Skeletal muscle satellite cell (primary cell): Measurements from ENCODE around the gene TSPAN5.

Experiments
- H3K27me3 ChIP-seq: 2 replicates; pipeline ENCODE4 v1.7.0; 2013; ENCODE audit warnings: low read length; ENCODE audit not compliant: control insufficient read depth, insufficient read depth
- H3K36me3 ChIP-seq: 2 replicates; pipeline ENCODE4 v1.7.0; 2013; ENCODE audit warnings: mild to moderate bottlenecking, control low read depth, low read length; ENCODE audit not compliant: insufficient read depth
- H3K4me1 ChIP-seq: 2 replicates; pipeline ENCODE4 v1.7.0; 2013; ENCODE audit warnings: low read length; ENCODE audit not compliant: control insufficient read depth, insufficient read depth
- H3K4me2 ChIP-seq: 2 replicates; pipeline ENCODE4 v1.7.0; 2013; ENCODE audit warnings: mild to moderate bottlenecking, low read length
- H3K4me3 ChIP-seq: 2 replicates; pipeline ENCODE4 v1.7.0; 2013; ENCODE audit warnings: low read length
- H3K9ac ChIP-seq: 2 replicates; pipeline ENCODE4 v1.7.0; 2013; ENCODE audit warnings: mild to moderate bottlenecking, low read depth, low read length, moderate library complexity
- H3K9me3 ChIP-seq: replicated peaks from 2 replicates; pipeline ENCODE4 v1.7.0; 2013; ENCODE audit warnings: mild to moderate bottlenecking, control low read depth, low read length

The TSPAN5 gene

DNA sequence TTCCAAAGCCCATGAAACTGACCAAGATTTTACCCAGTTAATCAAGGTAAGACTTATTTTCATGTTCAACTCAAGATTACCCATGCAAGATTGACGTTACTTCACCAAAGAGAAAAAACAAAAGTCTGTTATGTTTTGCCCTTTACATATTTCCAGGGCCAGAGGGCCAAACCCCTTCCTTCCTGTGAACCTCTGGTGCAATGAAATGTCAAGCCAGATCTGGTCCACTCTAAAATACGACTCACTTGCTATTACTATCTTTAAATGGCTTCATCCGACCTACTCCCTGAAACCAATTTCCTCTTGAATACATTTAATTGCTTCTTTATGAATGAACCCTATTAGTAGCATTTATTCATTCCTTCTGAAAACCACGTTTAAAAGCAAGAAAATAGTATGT, 33.0 kb downstream of the TSPAN5 start:
- Histone ChIP-seq H3K4me2 (peak overlapping the region; percentile 62), H3K9ac (peak overlapping the region; percentile 26), H3K9me3 (no peaks in the 10 kb centered on the region), H3K4me3 (no peak overlapping the region), H3K27me3 (no peaks in the 10 kb centered on the region), H3K36me3 (no peaks in the 10 kb centered on the region), H3K4me1 (peaks cover 57% of the 10 kb centered on the region)

GRCh38 chr4:98624642-98625041, 33.8 kb downstream of the TSPAN5 start:
- Histone ChIP-seq H3K4me2 (no peak overlapping the region), H3K4me1 (peaks cover 57% of the 10 kb centered on the region), H3K9ac (no peak overlapping the region), H3K4me3 (no peak overlapping the region), H3K9me3 (no peaks in the 10 kb centered on the region), H3K27me3 (no peaks in the 10 kb centered on the region), H3K36me3 (no peaks in the 10 kb centered on the region)

- no peak overlapping the region for H3K4me3 ChIP-seq
- no peak overlapping the region for H3K9ac ChIP-seq
- H3K27me3 ChIP-seq, result no peaks in the 10 kb centered on the region
- H3K36me3 ChIP-seq, result no peaks in the 10 kb centered on the region
- no peaks in the 10 kb centered on the region for H3K9me3 ChIP-seq
- H3K4me2 ChIP-seq, result no peak overlapping the region
- H3K4me1 ChIP-seq, result peaks cover 62% of the 10 kb centered on the region
Observed at GRCh38 chr4:98624144-98624543, 34.3 kb downstream of the TSPAN5 start.

DNA sequence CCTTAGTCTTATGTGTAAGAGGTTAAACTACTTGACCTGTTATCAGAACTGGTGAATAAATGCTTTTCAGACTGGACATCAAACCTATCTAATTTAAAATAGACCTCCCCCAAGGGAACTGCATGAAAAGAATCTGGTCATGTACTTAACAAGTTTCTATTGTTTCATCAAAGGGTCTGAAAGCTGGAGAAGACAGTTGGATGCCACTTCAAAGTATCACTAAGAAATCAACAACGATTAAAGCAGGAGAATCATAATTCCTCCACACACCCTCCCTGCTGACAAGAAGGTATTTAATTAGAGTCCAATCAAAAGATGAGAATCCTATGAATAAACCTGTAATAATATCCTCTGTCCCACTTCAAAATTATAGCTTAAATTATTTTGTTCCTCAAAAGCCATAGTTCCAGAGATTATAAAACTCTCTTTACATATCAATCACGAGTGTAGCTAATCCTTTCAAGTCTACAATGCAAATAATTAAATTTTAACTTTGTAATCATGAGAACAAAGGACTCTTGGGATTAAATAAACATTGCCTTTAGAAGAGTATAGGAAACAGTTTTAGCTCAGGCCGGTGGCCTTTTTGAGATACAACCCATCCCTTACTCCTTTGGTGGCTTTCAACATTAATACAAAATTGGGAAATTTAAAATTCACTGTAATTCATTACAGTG, 35.1 kb downstream of the TSPAN5 start:
- H3K9me3 ChIP-seq, result no peaks in the 10 kb centered on the region
- H3K36me3 ChIP-seq, result no peaks in the 10 kb centered on the region
- H3K9ac ChIP-seq, result no peak overlapping the region
- no peaks in the 10 kb centered on the region for H3K27me3 ChIP-seq
- H3K4me2 ChIP-seq, result no peak overlapping the region
- peaks cover 61% of the 10 kb centered on the region for H3K4me1 ChIP-seq
- H3K4me3 ChIP-seq, result no peak overlapping the region

DNA sequence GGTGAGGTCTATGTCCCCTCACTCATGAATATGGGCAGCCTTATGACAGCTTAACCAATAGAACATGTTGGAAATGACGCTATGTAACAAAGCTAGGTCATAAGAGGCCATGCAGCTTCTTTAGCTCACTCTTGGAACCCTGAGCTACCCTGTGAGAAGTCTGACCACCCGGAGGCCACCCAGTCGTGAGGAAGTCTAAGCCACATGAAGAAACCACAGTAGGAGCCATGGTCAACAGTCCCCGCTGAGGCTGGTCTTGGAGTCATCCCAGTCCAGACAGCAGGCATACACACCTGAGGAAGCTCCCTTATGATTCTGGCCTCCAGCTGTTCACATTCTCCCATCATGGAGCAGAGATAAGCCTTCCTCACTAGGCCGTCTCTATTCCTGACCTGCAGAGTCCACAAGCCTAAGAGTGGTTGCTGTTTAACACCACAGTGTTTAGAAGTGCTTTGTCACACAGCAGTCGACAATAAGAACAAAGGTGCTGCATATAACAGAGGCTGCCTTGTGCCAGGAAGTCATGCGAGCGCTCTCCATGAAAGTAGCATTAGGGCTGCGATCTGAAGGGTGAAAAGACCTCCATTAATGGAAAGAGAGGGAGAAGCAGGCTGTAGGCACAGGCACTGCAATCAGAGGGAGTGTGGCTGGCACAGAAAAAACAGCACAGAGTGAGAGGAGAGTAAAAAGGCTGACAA, 38.2 kb downstream of the TSPAN5 start:
- Histone ChIP-seq H3K9me3 (no peaks in the 10 kb centered on the region), H3K4me2 (no peak overlapping the region), H3K4me1 (peaks cover 48% of the 10 kb centered on the region), H3K9ac (no peak overlapping the region), H3K27me3 (no peaks in the 10 kb centered on the region), H3K4me3 (no peak overlapping the region), H3K36me3 (no peaks in the 10 kb centered on the region)

- Histone ChIP-seq H3K4me1 (peaks cover 48% of the 10 kb centered on the region), H3K4me2 (no peak overlapping the region), H3K4me3 (no peak overlapping the region), H3K36me3 (no peaks in the 10 kb centered on the region), H3K27me3 (no peaks in the 10 kb centered on the region), H3K9ac (no peak overlapping the region), H3K9me3 (no peaks in the 10 kb centered on the region)
Observed at GRCh38 chr4:98619180-98619579, 39.2 kb downstream of the TSPAN5 start.

GRCh38 chr4:98618680-98619079, 39.7 kb downstream of the TSPAN5 start:
- H3K4me2 ChIP-seq, result no peak overlapping the region
- H3K27me3 ChIP-seq, result no peaks in the 10 kb centered on the region
- H3K4me3 ChIP-seq, result no peak overlapping the region
- no peaks in the 10 kb centered on the region for H3K9me3 ChIP-seq
- no peaks in the 10 kb centered on the region for H3K36me3 ChIP-seq
- H3K4me1 ChIP-seq, result peaks cover 48% of the 10 kb centered on the region
- no peak overlapping the region for H3K9ac ChIP-seq

- no peak overlapping the region for H3K4me3 ChIP-seq
- H3K9me3 ChIP-seq, result no peaks in the 10 kb centered on the region
Observed at GRCh38 chr4:98617358-98618047, 40.9 kb downstream of the TSPAN5 start.

GRCh38 chr4:98615991-98616390, 42.4 kb downstream of the TSPAN5 start:
- Histone ChIP-seq H3K4me3 (no peak overlapping the region), H3K27me3 (no peaks in the 10 kb centered on the region), H3K36me3 (no peaks in the 10 kb centered on the region), H3K4me2 (no peak overlapping the region), H3K9me3 (no peaks in the 10 kb centered on the region), H3K4me1 (peaks cover 63% of the 10 kb centered on the region), H3K9ac (no peak overlapping the region)

More at GRCh38 chr4:98617358-98618047, 40.9 kb downstream of the TSPAN5 start:
- Histone ChIP-seq H3K4me2 (no peak overlapping the region), H3K27me3 (no peaks in the 10 kb centered on the region), H3K4me1 (peaks cover 50% of the 10 kb centered on the region), H3K36me3 (no peaks in the 10 kb centered on the region), H3K9ac (no peak overlapping the region)

DNA sequence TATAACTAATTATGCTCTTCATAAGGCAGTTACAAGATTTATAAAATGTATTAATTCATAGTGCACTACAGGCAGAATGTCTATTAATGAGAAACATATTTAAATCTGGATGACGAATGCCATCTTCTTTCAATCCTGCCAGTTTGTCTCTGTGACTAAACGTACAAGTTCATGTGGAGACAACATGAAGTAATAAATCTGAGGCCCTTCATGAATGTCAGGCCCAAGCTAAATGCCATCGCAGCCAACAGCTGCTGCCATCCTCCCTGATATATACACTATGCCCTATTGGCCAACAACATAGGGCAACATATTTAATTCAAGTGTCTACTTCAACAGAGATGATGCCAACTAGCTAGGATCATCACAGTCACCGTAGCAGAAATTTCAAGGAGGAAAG, 43.7 kb downstream of the TSPAN5 start:
- peaks cover 76% of the 10 kb centered on the region for H3K4me1 ChIP-seq
- H3K27me3 ChIP-seq, result no peaks in the 10 kb centered on the region
- no peak overlapping the region for H3K4me2 ChIP-seq
- no peak overlapping the region for H3K9ac ChIP-seq
- no peaks in the 10 kb centered on the region for H3K36me3 ChIP-seq
- H3K4me3 ChIP-seq, result no peak overlapping the region
- H3K9me3 ChIP-seq, result no peaks in the 10 kb centered on the region

DNA sequence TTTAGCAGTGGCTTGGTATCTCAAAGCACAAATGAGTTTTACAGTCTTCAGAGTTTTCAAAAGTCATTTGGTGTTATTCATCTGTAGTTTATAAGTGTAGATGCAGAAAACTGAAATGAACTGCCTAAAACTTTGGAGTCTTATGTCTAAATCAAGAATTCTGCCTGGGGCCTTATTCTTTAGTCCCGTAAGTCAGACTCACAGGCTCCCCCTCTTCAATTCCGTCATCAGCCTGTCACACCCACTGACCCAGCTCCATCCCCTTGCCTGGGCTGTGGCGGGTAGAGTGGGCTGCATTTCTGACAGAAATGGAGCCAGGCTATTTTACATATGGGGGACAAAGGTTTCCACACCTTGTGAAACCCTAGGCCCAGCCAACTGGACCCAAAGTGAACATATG, 44.3 kb downstream of the TSPAN5 start:
- Histone ChIP-seq H3K27me3 (no peaks in the 10 kb centered on the region), H3K4me3 (no peak overlapping the region), H3K9ac (no peak overlapping the region), H3K9me3 (no peaks in the 10 kb centered on the region), H3K36me3 (no peaks in the 10 kb centered on the region), H3K4me2 (no peak overlapping the region), H3K4me1 (peaks cover 75% of the 10 kb centered on the region)
